KMS-11 (cell line): ENCODE data around the gene FPR1.
"Not testable (repeated sequence)": the region's sequence is repeated elsewhere in the genome, so short reads cannot be mapped to it uniquely, and the experiment has no call there.

Experiments used
- H2AFZ ChIP-seq: fragments of 200-600 bp; sonication (generic); 2 replicates; pipeline ENCODE4 v1.6.1; 2016; ENCODE audit warnings: antibody characterized with exemption, mixed run types, low read depth
- H3K27ac ChIP-seq: fragments of 200-600 bp; sonication (generic); 2 replicates; pipeline ENCODE4 v1.6.1; 2016; ENCODE audit warnings: mild to moderate bottlenecking, mixed run types
- H3K27me3 ChIP-seq: fragments of 200-600 bp; sonication (generic); 2 replicates; pipeline ENCODE4 v1.6.1; 2017; ENCODE audit warnings: mild to moderate bottlenecking, low read depth, mixed run types, moderate library complexity; ENCODE audit not compliant: insufficient read depth
- H3K36me3 ChIP-seq: fragments of 200-600 bp; sonication (generic); 2 replicates; pipeline ENCODE4 v1.6.1; 2017; ENCODE audit warnings: mild to moderate bottlenecking, mixed run types; ENCODE audit not compliant: insufficient read depth
- H3K4me1 ChIP-seq: fragments of 200-600 bp; sonication (generic); 2 replicates; pipeline ENCODE4 v1.6.1; 2016; ENCODE audit warnings: mild to moderate bottlenecking, low read depth, mixed run types; ENCODE audit not compliant: poor library complexity, severe bottlenecking
- H3K4me2 ChIP-seq: fragments of 200-600 bp; sonication (generic); 2 replicates; pipeline ENCODE4 v1.7.0; 2016; ENCODE audit warnings: mild to moderate bottlenecking, mixed run types
- H3K4me3 ChIP-seq: fragments of 200-600 bp; sonication (generic); IDR thresholded peaks from 2 replicates; pipeline ENCODE4 v1.6.1; 2017; ENCODE audit warnings: low read depth, low read length, mixed read lengths; ENCODE audit not compliant: insufficient read depth
- H3K79me2 ChIP-seq: fragments of 200-600 bp; sonication (generic); 2 replicates; pipeline ENCODE4 v1.6.1; 2016; ENCODE audit warnings: low read depth, mixed run types; ENCODE audit not compliant: insufficient read depth
- H3K9ac ChIP-seq: fragments of 200-600 bp; sonication (generic); 2 replicates; pipeline ENCODE4 v1.6.1; 2016; ENCODE audit warnings: mild to moderate bottlenecking, mixed run types
- H4K20me1 ChIP-seq: fragments of 200-600 bp; sonication (generic); 2 replicates; pipeline ENCODE4 v1.6.1; 2016; ENCODE audit warnings: mild to moderate bottlenecking, mixed run types; ENCODE audit not compliant: insufficient read depth
- CTCF ChIP-seq: fragments of 200-600 bp; sonication (generic); conservative IDR thresholded peaks from 2 replicates; pipeline ENCODE4 v1.6.1; 2017; ENCODE audit warnings: low read depth, mild to moderate bottlenecking, antibody characterized with exemption, low read length, moderate library complexity, mixed read lengths

The FPR1 gene

GRCh38 chr19:51777570-51778462, 26.1 kb upstream of the FPR1 start:
- Histone ChIP-seq H3K36me3 (no peaks in the 10 kb centered on the region), H2AFZ (peak overlapping the region; percentile 9; the same call in 1 of the 2 replicates), H3K27me3 (no peaks in the 10 kb centered on the region), H3K4me1 (no peaks in the 10 kb centered on the region), H4K20me1 (no peaks in the 10 kb centered on the region), H3K4me2 (no peak overlapping the region), H3K4me3 (no peak overlapping the region), H3K79me2 (no peaks in the 10 kb centered on the region), H3K27ac (no peak overlapping the region), H3K9ac (no peak overlapping the region)
- peak; percentile 63 for TF ChIP-seq CTCF

GRCh38 chr19:51776561-51776960, 24.9 kb upstream of the FPR1 start:
- not testable (repeated sequence) for H3K79me2 ChIP-seq, H3K4me3 ChIP-seq, H2AFZ ChIP-seq, H3K27ac ChIP-seq, H3K9ac ChIP-seq, H3K27me3 ChIP-seq, H3K4me2 ChIP-seq, H3K36me3 ChIP-seq, H4K20me1 ChIP-seq, H3K4me1 ChIP-seq

- Histone ChIP-seq H3K36me3 (no peaks in the 10 kb centered on the region), H3K27me3 (no peaks in the 10 kb centered on the region), H4K20me1 (no peaks in the 10 kb centered on the region), H3K4me1 (no peaks in the 10 kb centered on the region), H3K4me2 (no peak overlapping the region), H3K79me2 (no peaks in the 10 kb centered on the region), H3K27ac (no peak overlapping the region), H3K4me3 (no peak overlapping the region), H2AFZ (no peak overlapping the region), H3K9ac (no peak overlapping the region)
- no peak for TF ChIP-seq CTCF
Measured at GRCh38 chr19:51772977-51773376, 21.3 kb upstream of the FPR1 start.

- Histone ChIP-seq H3K4me1 (no peaks in the 10 kb centered on the region), H3K27ac (no peak overlapping the region), H4K20me1 (no peaks in the 10 kb centered on the region), H2AFZ (no peak overlapping the region), H3K79me2 (no peaks in the 10 kb centered on the region), H3K4me3 (no peak overlapping the region), H3K36me3 (no peaks in the 10 kb centered on the region), H3K9ac (no peak overlapping the region), H3K4me2 (no peak overlapping the region), H3K27me3 (no peaks in the 10 kb centered on the region)
- TF ChIP-seq CTCF = no peak
Measured at GRCh38 chr19:51771376-51772130, 19.9 kb upstream of the FPR1 start.

GRCh38 chr19:51766461-51766860, 14.8 kb upstream of the FPR1 start:
- H3K27ac ChIP-seq = no peak overlapping the region
- no peak overlapping the region for H3K4me2 ChIP-seq
- no peak overlapping the region for H3K4me3 ChIP-seq
- H3K4me1 ChIP-seq = no peaks in the 10 kb centered on the region
- no peaks in the 10 kb centered on the region for H3K27me3 ChIP-seq
- H3K9ac ChIP-seq = no peak overlapping the region
- no peak overlapping the region for H2AFZ ChIP-seq
- no peaks in the 10 kb centered on the region for H3K79me2 ChIP-seq
- H4K20me1 ChIP-seq = no peaks in the 10 kb centered on the region
- no peaks in the 10 kb centered on the region for H3K36me3 ChIP-seq
- TF ChIP-seq CTCF = no peak
